Raji (cell line): ENCODE results near the gene DLX2.

Experiments used
- POLR2A ChIP-seq: IDR thresholded peaks from 2 replicates; pipeline ENCODE4 v1.6.1; 2011; ENCODE audit warnings: low read depth, low read length, control low read depth; ENCODE audit not compliant: insufficient read depth

The DLX2 gene

DNA sequence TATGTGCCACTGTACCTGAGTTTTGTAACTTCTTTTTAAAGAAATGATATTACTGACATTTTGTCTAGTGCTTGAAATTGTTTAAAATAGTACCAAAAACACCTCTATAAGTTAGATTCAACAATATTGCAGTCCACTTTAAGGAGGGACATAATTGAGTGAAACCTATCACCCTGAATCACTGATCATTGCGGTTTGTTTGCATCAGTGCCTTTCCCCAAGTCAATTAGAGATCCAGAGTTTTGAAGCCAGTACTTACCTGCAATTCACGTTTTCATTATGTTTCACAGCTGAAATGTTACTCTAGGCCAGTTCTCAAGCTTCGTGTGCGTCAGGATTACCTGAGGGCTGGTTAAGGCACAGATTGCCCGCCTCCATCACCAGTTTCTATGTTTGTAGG, 44.0 kb downstream of the DLX2 start:
- TF ChIP-seq POLR2A = no peak

DNA sequence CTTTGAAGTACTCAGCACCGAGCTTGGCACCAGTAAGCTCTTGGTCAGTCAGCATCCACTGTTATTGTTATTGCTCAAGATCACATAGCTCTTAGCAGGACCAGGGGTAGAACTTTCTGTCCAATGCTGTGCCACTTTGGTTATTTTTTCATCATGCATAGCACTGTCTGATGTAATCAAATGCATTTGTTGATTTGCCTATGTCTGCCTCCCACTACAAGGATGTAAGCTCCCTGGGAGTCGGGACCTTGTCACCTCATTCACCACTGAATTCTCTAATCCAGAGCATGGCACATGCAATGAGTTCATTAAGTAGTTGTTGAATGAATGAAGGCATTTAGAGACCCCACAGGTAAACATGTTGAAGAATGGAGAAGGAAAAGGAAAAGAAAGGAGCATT, 46.4 kb downstream of the DLX2 start:
- no peak for TF ChIP-seq POLR2A

DNA sequence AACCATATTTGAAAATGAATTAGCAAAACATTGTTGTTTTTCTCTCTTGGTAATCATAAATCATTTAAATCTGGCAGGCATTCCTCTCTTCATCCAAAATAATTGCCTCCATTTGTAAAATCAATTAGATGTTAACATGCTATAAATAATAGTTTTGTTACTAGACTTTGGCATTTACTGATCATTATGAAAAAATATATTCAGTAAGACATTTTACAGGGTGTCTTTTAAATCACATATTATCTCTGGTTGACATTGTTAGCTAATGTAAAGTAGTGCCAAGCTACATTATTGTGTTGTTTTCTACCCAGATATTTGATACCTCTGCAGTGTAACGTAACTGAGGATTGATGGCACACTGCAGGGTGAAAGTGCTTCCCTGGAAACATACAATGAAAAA, 49.2 kb downstream of the DLX2 start:
- no peak for TF ChIP-seq POLR2A

DNA sequence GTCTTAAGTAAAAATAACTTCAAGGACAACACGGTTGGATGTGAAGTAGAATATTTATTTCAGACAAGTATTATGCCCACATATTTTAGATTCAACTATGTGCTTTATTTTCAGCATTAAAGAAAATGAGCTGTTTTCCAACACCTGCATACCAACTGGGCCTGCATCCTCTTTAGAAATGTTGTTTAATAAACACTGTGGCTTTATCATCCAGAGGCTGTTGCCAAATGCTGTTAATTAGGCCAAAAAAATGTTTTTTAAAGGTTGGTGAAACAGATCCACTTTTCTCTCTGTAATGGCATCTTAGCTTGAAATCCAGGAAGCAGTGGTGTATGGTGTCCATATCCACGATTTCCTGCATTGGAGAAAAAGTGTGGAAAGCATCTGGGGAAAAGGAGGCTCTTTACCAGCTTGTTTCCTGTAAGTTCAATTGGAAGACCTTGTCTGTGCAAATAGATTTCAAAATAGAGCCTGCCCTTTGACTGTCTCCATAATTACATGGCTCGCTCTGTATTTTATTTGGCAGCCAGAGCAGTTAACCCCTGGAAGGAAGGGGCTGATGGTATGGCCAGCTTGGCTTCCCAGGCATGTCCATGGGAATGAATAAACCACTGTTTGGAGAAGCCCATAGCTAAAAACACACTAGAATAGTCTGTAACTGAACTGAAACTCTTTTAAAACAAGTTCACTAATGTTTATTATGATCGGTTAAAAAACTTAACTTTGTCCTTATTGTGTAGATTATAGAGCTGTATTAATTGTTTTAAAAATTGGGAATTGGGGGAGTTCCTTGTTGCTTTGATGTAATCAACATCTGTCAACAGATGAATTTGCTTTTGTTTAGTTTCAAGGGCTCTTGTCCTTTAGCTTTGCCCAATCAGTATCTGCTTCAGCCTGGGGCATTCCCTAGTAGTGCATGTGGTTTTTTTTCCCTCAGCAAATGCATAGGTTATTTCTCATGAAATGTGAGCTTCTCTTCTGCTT, 50.4 kb downstream of the DLX2 start:
- TF ChIP-seq POLR2A = no peak

DNA sequence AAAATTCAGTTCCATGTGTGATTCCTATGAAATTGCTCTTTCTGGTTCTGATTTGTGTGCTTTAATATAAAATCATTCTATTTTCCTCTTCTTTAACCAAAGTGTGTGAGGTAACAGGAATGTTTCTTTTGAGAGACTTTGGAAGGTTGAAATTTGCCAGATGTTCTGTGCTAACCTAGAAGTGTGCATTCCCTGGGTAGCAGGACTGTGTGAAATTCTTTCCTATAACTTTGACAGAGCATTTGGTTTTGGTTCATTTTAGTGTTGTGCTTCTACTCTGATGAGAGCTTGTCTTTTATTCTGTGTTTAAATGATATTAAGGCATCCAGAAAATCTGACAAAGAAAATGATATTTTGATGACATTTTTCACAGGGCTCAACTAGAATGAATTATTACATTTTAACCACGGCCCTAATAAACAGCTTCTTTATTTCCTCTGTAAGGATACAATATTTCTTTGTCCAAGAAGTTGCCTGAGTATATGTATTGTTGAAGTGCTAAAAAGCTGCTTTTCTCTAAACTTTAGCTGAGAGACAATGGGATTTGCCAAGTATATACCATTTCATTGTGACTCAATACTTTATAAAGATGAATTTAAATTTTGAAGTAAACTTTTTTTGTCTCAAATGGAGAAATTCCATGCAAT, 52.1 kb downstream of the DLX2 start:
- no peak for TF ChIP-seq POLR2A

DNA sequence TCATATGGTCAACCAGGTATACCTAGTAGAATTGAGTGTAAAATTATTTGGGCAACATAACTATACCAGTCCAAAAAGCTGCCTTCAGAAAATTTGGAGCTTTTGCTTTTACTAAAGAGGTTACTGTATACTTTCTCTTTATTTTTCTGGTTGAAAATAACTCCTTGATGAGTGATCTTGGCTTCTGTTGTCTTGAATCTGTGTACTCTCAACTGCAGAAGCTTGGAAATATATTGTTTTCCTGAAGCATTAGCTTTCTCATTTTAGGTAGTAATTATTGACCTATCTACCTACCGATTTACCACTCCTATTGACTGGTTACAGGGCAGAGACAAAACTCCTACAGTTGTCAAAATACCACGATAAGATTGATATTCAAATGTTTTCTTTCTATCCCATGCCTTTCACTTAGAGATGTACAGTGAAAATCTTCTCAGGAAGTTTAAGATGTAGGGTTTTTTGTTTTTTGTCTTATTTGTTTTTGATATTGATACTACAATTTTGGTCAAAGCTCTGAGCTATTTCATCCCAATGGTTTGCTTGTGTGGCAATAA, 53.1 kb downstream of the DLX2 start:
- no peak for TF ChIP-seq POLR2A
